ENCODE data around the gene IMMP2L. TPM values are rescaled to one million over a fixed set of nuclear protein-coding genes. Genes with fewer than 3 reads are reported as not detected.

The IMMP2L gene
- polyA plus RNA-seq, 1 donor (not counting 4 experiments of a cell fraction or from before 2014, with no cell fraction given), result 14.1 TPM

- Histone ChIP-seq H3K36me3 (ENCODE audit: control insufficient read depth in 2 of 2, extremely low read depth in 1 of 2, insufficient read depth in 2 of 2, low read length in 2 of 2) (no peaks in the 10 kb centered on the region), H3K4me3 (ENCODE audit: control insufficient read depth in 2 of 3, extremely low read depth in 1 of 3, insufficient read depth in 2 of 3, low read depth in 1 of 3, low read length in 3 of 3) (no peak overlapping the region), H3K27ac (ENCODE audit: control insufficient read depth, insufficient read depth, low read length) (no peak overlapping the region), H3K9ac (ENCODE audit: control insufficient read depth, extremely low read depth, insufficient read depth, low read length) (no peak overlapping the region), H3K79me2 (ENCODE audit: control insufficient read depth, insufficient read depth, low read length) (no peaks in the 10 kb centered on the region), H3K9me1 (ENCODE audit: control insufficient read depth, extremely low read depth, insufficient read depth, low read length) (no peaks in the 10 kb centered on the region), H3K4me1 (ENCODE audit: control insufficient read depth, extremely low read depth, insufficient read depth, low read length) (no peaks in the 10 kb centered on the region), H3K9me3 (ENCODE audit: control insufficient read depth, low read depth, low read length) (no peaks in the 10 kb centered on the region), H3K27me3 (ENCODE audit: control insufficient read depth, extremely low read depth, insufficient read depth, low read length) (no peaks in the 10 kb centered on the region), H2AFZ (ENCODE audit: control insufficient read depth, low read length) (no peak overlapping the region), H4K20me1 (ENCODE audit: control insufficient read depth, extremely low read depth, insufficient read depth, low read length) (no peaks in the 10 kb centered on the region), H3K4me2 (ENCODE audit: control insufficient read depth, extremely low read depth, insufficient read depth, low read depth, low read length) (no peak overlapping the region)
- dilution Hi-C loops (cut with MboI; ENCODE audit: extremely low pct_ligation_motif_present, low sequenced_read_pairs), result no loop called here
- no peak for FAIRE-seq
- TF ChIP-seq CTCF (optimal IDR thresholded peaks at IDR 0.05 in 1 of 3, IDR thresholded peaks at IDR 0.05 in 1 of 3, conservative IDR thresholded peaks at IDR 0.05 in 1 of 3; ENCODE audit: extremely low read depth in 1 of 3, insufficient read depth in 2 of 3, low read length in 3 of 3) (no peak), EZH2 (IDR thresholded peaks at IDR 0.05; ENCODE audit: low read length) (no peak)
- DNase-seq (ENCODE audit: low read depth, low spot score), result no peak
Measured at GRCh38 chr7:110894111-110894510, 668.2 kb downstream of the IMMP2L start.

GRCh38 chr7:110891197-110891596, 671.1 kb downstream of the IMMP2L start:
- H3K4me1 ChIP-seq (ENCODE audit: control insufficient read depth, extremely low read depth, insufficient read depth, low read length), result no peaks in the 10 kb centered on the region
- DNase-seq (ENCODE audit: low read depth, low spot score), result no peak
- no peaks in the 10 kb centered on the region for H3K79me2 ChIP-seq (ENCODE audit: control insufficient read depth, insufficient read depth, low read length)
- H3K27ac ChIP-seq (ENCODE audit: control insufficient read depth, insufficient read depth, low read length), result no peak overlapping the region
- no peak for FAIRE-seq
- dilution Hi-C loops (cut with MboI; ENCODE audit: extremely low pct_ligation_motif_present, low sequenced_read_pairs), result no loop called here
- H3K4me3 ChIP-seq (ENCODE audit: control insufficient read depth in 2 of 3, extremely low read depth in 1 of 3, insufficient read depth in 2 of 3, low read depth in 1 of 3, low read length in 3 of 3), result no peak overlapping the region
- no peaks in the 10 kb centered on the region for H3K9me1 ChIP-seq (ENCODE audit: control insufficient read depth, extremely low read depth, insufficient read depth, low read length)
- no peak overlapping the region for H3K4me2 ChIP-seq (ENCODE audit: control insufficient read depth, extremely low read depth, insufficient read depth, low read depth, low read length)
- H3K27me3 ChIP-seq (ENCODE audit: control insufficient read depth, extremely low read depth, insufficient read depth, low read length), result no peaks in the 10 kb centered on the region
- no peak overlapping the region for H3K9ac ChIP-seq (ENCODE audit: control insufficient read depth, extremely low read depth, insufficient read depth, low read length)
- H2AFZ ChIP-seq (ENCODE audit: control insufficient read depth, low read length), result no peak overlapping the region
- no peaks in the 10 kb centered on the region for H3K36me3 ChIP-seq (ENCODE audit: control insufficient read depth in 2 of 2, extremely low read depth in 1 of 2, insufficient read depth in 2 of 2, low read length in 2 of 2)
- TF ChIP-seq EZH2 (IDR thresholded peaks at IDR 0.05; ENCODE audit: low read length) (no peak), CTCF (optimal IDR thresholded peaks at IDR 0.05 in 1 of 3, IDR thresholded peaks at IDR 0.05 in 1 of 3, conservative IDR thresholded peaks at IDR 0.05 in 1 of 3; ENCODE audit: extremely low read depth in 1 of 3, insufficient read depth in 2 of 3, low read length in 3 of 3) (no peak)
- H3K9me3 ChIP-seq (ENCODE audit: control insufficient read depth, low read depth, low read length), result no peaks in the 10 kb centered on the region
- no peaks in the 10 kb centered on the region for H4K20me1 ChIP-seq (ENCODE audit: control insufficient read depth, extremely low read depth, insufficient read depth, low read length)

Data from keratinocyte (primary cell).